ENCODE measurements around the gene PRR36. TPM values are rescaled to one million over a fixed set of nuclear protein-coding genes. Genes with fewer than 3 reads are reported as not detected.

The PRR36 gene
- total RNA-seq, 2 experiments from 2014 or later, result 0.08 to 0.10 TPM

- Mint-ChIP-seq H3K27ac (no peak overlapping the region), H3K27me3 (ENCODE audit: low read depth) (peaks cover 12% of the 10 kb centered on the region), H3K36me3 (ENCODE audit: low read depth) (peaks cover 26% of the 10 kb centered on the region), H3K4me3 (no peak overlapping the region), H3K9me3 (ENCODE audit: insufficient read depth) (no peaks in the 10 kb centered on the region), H3K4me1 (ENCODE audit: low read depth) (peaks cover 12% of the 10 kb centered on the region)
- POLR2A ChIA-PET, result interaction anchor here (1.1 to 1.3 kb wide), 2 partner anchors 8 kb away, joined by 3 read pairs; partner anchors contain the start of genes MAP2K7 and SNAPC2
- CTCF ChIA-PET, result interaction anchor here (0.6 to 1.0 kb wide), 2 partner anchors 10 to 31 kb away, joined by 3 read pairs; partner anchors contain the start of gene TIMM44
- DNase-seq (no peak), ATAC-seq (no peak)
Observed at GRCh38 chr19:7912144-7912696, 38.0 kb upstream of the PRR36 start.

DNA sequence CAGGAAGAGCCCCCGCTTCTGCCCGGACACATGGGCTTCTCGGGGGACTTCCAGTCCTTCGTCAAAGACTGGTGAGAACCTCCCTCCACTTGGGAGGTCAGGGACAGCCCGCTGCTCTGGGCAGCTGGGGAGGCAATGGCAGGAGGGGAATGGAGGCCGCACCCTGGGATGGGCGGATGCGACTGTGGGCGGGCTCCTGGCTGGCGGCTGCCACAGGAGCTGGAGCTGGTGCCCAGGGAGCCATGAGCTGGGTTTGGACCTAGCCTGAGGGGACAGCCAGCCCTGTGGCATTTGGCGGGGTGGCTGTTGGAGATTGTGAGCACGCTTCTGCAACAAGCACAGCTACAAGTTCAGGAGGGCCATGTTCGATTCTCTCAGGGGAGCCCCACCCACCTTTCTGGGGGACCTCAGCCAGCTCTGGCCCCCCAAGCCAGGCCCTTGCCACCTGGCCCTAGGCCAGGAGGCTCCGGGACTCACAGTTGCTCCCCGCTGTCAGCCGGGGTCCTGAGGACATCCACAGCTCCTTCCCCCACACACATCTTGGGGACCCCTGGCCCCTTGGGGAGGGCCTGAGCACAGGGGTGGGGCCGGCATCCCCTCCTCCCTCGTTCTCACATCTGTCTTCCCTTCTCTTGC, 37.4 kb upstream of the PRR36 start:
- Mint-ChIP-seq H3K4me3 (no peak overlapping the region), H3K27ac (no peak overlapping the region), H3K9me3 (ENCODE audit: insufficient read depth) (no peaks in the 10 kb centered on the region), H3K4me1 (ENCODE audit: low read depth) (peaks cover 8% of the 10 kb centered on the region), H3K36me3 (ENCODE audit: low read depth) (peaks cover 26% of the 10 kb centered on the region), H3K27me3 (ENCODE audit: low read depth) (peaks cover 8% of the 10 kb centered on the region)
- DNase-seq (no peak), ATAC-seq (no peak)
- ChIA-PET CTCF (interaction anchor here (0.6 to 1.0 kb wide), 2 partner anchors 10 to 32 kb away, joined by 3 read pairs; partner anchors contain the start of gene TIMM44), POLR2A (interaction anchor here (1.1 to 1.3 kb wide), 2 partner anchors 8 to 9 kb away, joined by 3 read pairs; partner anchors contain the start of genes MAP2K7 and SNAPC2)

- ChIA-PET CTCF (no interaction called here), POLR2A (no interaction called here)
- no peak for DNase-seq
- Mint-ChIP-seq H3K4me1 (ENCODE audit: low read depth) (peaks cover 7% of the 10 kb centered on the region), H3K9me3 (ENCODE audit: insufficient read depth) (no peaks in the 10 kb centered on the region), H3K27me3 (ENCODE audit: low read depth) (peaks cover 3% of the 10 kb centered on the region), H3K27ac (no peak overlapping the region), H3K36me3 (ENCODE audit: low read depth) (peaks cover 29% of the 10 kb centered on the region), H3K4me3 (no peak overlapping the region)
- no peak for ATAC-seq
Observed at GRCh38 chr19:7910321-7911161, 36.4 kb upstream of the PRR36 start.

DNA sequence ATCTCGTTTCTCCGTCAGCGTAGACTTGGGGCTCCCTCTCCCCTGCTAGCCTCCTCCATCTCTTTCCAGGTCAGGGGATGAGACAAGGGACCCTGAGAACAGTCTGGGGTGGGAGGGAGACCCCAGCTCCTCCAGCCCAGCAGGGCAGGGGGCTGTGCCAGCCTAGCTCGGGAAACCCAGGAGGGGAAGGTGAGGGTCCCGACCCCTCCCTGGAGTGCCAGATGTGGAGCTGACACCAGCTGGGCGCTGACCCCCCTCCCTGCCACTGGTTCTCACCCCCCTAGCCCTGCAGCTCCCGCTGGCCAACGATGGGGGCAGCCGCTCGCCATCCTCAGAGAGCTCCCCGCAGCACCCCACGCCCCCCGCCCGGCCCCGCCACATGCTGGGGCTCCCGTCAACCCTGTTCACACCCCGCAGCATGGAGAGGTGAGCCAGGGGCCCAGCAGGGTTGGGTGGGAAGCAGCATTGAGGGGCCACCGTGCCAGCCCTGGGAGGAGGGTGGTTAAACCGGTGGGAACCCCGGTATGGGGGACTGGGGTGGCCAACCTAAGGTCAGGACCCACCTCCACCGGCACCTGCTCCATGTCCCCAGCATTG, 35.4 kb upstream of the PRR36 start:
- Mint-ChIP-seq H3K4me1 (ENCODE audit: low read depth) (peaks cover 13% of the 10 kb centered on the region), H3K27ac (no peak overlapping the region), H3K27me3 (ENCODE audit: low read depth) (no peaks in the 10 kb centered on the region), H3K9me3 (ENCODE audit: insufficient read depth) (no peaks in the 10 kb centered on the region), H3K36me3 (ENCODE audit: low read depth) (peaks cover 37% of the 10 kb centered on the region), H3K4me3 (no peak overlapping the region)
- DNase-seq, result no peak
- POLR2A ChIA-PET, result interaction anchor here (1.9 kb wide), 1 partner anchor 10 kb away, joined by 6 read pairs; the partner anchor contains the start of gene SNAPC2
- no peak for ATAC-seq
- CTCF ChIA-PET, result no interaction called here

DNA sequence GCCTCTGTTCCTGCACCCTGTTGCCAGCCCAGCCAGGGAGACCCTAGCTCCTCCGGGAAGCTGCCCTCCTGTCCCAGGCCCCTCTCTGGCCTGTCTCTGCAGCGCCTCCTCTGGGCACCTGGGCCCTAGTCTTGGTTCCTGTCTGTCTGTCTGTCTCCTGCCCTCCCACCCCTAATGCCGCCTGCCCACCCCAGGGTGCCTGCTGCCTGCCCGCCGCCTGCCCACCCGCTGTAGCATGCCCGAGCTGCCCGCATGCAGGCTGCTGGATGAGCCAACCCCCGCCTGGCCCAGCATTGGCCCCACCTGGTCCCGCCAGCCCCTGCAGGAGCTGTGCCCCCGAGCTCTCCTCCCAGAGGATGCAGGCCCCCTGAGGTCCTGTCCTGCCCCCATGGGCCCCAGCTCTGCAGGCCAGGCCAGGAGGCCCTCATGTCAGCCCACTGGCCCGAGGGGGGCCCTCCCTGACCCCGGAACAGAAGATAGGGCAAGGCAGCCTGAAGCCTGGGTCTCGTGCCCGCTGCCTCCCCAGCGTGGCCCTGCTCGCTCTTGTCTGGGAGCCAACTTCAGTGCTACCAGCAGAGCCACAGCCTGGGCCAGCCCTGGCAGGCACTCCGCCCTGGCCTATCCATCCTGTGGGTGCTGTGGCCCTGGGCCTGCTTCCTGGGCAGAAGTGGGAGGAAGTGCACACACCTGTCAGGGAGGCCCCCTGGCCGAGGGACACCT, 34.7 kb upstream of the PRR36 start:
- H3K4me3 Mint-ChIP-seq, result no peak overlapping the region
- ATAC-seq (no peak), DNase-seq (no peak)
- H3K4me1 Mint-ChIP-seq (ENCODE audit: low read depth), result peaks cover 17% of the 10 kb centered on the region
- CTCF ChIA-PET, result interaction anchor here (0.9 kb wide), 1 partner anchor 12 kb away, joined by 3 read pairs; no protein-coding TSS in a partner anchor
- H3K27me3 Mint-ChIP-seq (ENCODE audit: low read depth), result no peaks in the 10 kb centered on the region
- H3K27ac Mint-ChIP-seq, result no peak overlapping the region
- H3K36me3 Mint-ChIP-seq (ENCODE audit: low read depth), result peaks cover 38% of the 10 kb centered on the region
- no peaks in the 10 kb centered on the region for H3K9me3 Mint-ChIP-seq (ENCODE audit: insufficient read depth)
- POLR2A ChIA-PET, result interaction anchor here (1.3 to 1.9 kb wide), 2 partner anchors 9 to 11 kb away, joined by 3 to 6 read pairs; partner anchors contain the start of gene SNAPC2

- Mint-ChIP-seq H3K27me3 (ENCODE audit: low read depth) (no peaks in the 10 kb centered on the region), H3K4me3 (no peak overlapping the region), H3K4me1 (ENCODE audit: low read depth) (peaks cover 19% of the 10 kb centered on the region), H3K27ac (no peak overlapping the region), H3K9me3 (ENCODE audit: insufficient read depth) (no peaks in the 10 kb centered on the region), H3K36me3 (ENCODE audit: low read depth) (peaks cover 39% of the 10 kb centered on the region)
- ATAC-seq, result no peak
- DNase-seq, result no peak
- POLR2A ChIA-PET, result interaction anchor here (1.3 to 1.9 kb wide), 2 partner anchors 10 to 12 kb away, joined by 3 to 6 read pairs; partner anchors contain the start of gene SNAPC2
- CTCF ChIA-PET, result interaction anchor here (0.9 kb wide), 1 partner anchor 13 kb away, joined by 3 read pairs; no protein-coding TSS in a partner anchor
Observed at GRCh38 chr19:7908078-7908699, 34.0 kb upstream of the PRR36 start.

DNA sequence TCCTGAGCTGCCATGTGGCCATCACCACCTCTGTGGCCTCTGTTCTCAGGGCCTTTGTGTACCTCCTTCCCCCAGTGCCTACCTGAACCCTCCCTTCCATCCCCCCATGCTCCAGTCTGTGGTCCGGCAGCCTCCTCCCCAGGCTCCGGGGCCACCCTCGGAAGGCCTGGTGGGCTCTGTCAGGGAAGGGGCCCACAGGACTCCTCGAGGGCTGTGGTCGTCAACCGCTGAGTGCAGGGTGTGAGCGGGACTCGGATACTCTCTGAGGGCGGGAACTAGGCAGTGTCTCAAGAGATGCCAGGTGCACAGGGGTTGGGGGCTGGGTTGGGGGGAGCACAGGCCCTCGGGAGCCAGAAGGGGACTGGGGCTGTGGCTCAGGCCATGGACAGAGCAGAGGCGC, 33.4 kb upstream of the PRR36 start:
- H3K27me3 Mint-ChIP-seq (ENCODE audit: low read depth), result no peaks in the 10 kb centered on the region
- H3K27ac Mint-ChIP-seq, result no peak overlapping the region
- no peak overlapping the region for H3K4me3 Mint-ChIP-seq
- POLR2A ChIA-PET, result interaction anchor here (1.3 kb wide), 1 partner anchor 10 kb away, joined by 3 read pairs; no protein-coding TSS in a partner anchor
- H3K36me3 Mint-ChIP-seq (ENCODE audit: low read depth), result peaks cover 34% of the 10 kb centered on the region
- H3K4me1 Mint-ChIP-seq (ENCODE audit: low read depth), result peaks cover 25% of the 10 kb centered on the region
- CTCF ChIA-PET, result no interaction called here
- no peaks in the 10 kb centered on the region for H3K9me3 Mint-ChIP-seq (ENCODE audit: insufficient read depth)
- DNase-seq (no peak), ATAC-seq (no peak)

DNA sequence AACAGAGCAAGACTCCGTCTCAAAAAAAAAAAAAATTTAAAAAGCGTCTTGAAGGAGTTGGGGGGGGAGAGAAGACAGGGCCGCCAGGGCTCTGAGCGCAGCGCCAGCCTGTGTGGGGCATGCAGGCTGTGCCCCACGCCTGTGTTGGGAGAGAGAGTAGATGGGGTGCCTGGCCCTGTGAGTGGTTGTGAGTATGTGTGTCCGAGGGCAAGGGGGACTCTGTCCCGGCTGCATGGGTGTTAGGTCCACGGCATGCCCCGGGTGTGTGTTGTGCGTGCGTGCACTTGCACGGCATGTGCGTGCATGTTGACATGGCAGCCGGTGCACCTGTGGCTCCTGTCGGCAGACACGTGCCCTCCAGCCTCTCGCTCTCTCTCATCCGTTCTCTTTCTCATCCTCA, 32.9 kb upstream of the PRR36 start:
- Mint-ChIP-seq H3K27ac (no peak overlapping the region), H3K9me3 (ENCODE audit: insufficient read depth) (no peaks in the 10 kb centered on the region), H3K27me3 (ENCODE audit: low read depth) (no peaks in the 10 kb centered on the region), H3K36me3 (ENCODE audit: low read depth) (peaks cover 34% of the 10 kb centered on the region), H3K4me3 (no peak overlapping the region), H3K4me1 (ENCODE audit: low read depth) (peaks cover 26% of the 10 kb centered on the region)
- ChIA-PET CTCF (no interaction called here), POLR2A (interaction anchor here (0.7 kb wide), 1 partner anchor 44 kb away, joined by 3 read pairs; no protein-coding TSS in a partner anchor)
- DNase-seq (no peak), ATAC-seq (no peak)

DNA sequence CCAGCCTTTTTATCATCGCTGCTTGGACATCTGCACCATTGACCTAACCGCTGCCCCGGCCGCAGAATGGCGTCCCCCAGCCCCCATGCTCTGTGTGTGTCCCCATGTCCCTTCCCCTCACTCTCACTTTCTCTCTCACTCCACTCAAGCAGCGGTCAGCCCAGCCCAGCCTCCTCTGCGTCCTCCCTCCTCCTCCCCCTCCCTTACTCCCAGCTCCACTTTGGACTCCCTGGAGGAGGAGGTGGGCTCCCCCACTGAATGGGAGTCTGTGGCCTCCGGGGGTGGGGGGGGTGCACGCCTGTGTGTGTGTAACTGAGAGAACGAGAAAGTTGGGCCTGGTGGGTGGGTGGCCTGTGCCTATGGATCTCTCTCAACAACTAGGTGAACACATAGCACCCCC, 31.7 kb upstream of the PRR36 start:
- Mint-ChIP-seq H3K36me3 (ENCODE audit: low read depth) (peaks cover 24% of the 10 kb centered on the region), H3K27ac (peak overlapping the region; percentile 60), H3K9me3 (ENCODE audit: insufficient read depth) (no peaks in the 10 kb centered on the region), H3K4me3 (peak overlapping the region; percentile 45), H3K27me3 (ENCODE audit: low read depth) (no peaks in the 10 kb centered on the region), H3K4me1 (ENCODE audit: low read depth) (peaks cover 26% of the 10 kb centered on the region)
- ChIA-PET POLR2A (no interaction called here), CTCF (no interaction called here)
- DNase-seq (no peak), ATAC-seq (no peak)

DNA sequence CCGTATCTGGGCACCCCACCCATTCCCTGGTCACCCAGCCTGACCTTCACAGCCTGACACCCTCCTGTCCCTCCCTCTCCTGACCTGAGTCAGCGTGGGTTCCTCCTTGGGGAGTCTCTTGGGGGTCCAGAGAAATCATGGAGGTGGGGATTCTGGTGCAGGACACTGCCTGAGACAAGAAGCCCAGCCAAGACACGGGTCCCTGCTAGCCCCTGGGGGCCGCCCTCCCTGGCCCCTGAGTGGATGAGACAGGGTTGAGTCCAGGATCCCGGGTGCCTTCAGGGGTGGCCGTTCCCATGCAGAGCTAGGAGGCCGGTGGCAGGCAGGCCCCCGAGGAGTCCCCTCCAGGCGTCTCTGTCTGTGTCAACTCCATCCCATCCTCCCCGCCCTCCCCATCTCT, 31.1 kb upstream of the PRR36 start:
- CTCF ChIA-PET, result no interaction called here
- Mint-ChIP-seq H3K9me3 (ENCODE audit: insufficient read depth) (no peaks in the 10 kb centered on the region), H3K36me3 (ENCODE audit: low read depth) (peaks cover 19% of the 10 kb centered on the region), H3K4me3 (peak overlapping the region; percentile 85), H3K4me1 (ENCODE audit: low read depth) (peaks cover 26% of the 10 kb centered on the region), H3K27me3 (ENCODE audit: low read depth) (no peaks in the 10 kb centered on the region), H3K27ac (peak overlapping the region; percentile 95)
- DNase-seq (no peak), ATAC-seq (no peak)
- POLR2A ChIA-PET, result no interaction called here

All from activated CD8-positive, alpha-beta T cell treated with anti-CD3 and anti-CD28 coated beads, Interleukin-2, amount 10 ng/mL, durations not matched to agents 7 days and 5 days (primary cell).